NCI-H774 (cell line): ENCODE results near the gene MAP3K7.
"Not testable (repeated sequence)": the region's sequence is repeated elsewhere in the genome, so short reads cannot be mapped to it uniquely, and the experiment has no call there.

Experiments used
- DNase-seq: peaks from one replicate; lab custom pipeline; 2025; lab: John Stamatoyannopoulos, UW

MAP3K7 gene

DNA sequence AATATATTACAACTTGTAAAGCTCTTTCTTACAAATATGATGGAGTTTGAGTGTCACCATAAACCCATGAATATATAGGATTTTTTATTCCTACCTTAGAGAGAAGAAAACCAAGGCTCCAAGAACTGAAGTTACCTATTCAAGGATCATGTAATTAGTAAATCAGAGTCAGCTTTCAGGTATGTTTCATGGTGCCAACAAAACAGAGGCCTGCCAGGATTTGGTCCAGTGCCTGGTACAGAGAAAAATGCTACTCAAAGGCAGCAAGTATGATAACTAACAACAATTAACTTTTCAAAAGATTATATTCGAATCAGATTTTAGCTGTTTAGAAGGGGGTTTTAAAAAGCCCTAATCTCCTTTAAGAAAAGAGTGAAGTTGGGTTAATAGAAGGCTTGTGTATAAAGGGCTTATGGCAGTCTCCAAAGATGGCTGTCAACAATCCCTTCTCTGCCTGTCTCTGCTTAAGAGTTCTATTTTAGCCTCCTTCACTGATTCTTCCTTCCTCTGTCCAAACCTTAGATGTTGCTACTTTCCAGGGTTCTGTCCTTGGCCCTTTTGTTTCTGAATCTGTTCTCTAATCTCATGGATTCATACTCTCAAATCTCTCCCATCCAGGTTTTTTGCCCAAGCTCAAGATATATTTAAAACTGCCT, 7.8 kb downstream of the MAP3K7 start:
- DNase-seq: no peak

DNA sequence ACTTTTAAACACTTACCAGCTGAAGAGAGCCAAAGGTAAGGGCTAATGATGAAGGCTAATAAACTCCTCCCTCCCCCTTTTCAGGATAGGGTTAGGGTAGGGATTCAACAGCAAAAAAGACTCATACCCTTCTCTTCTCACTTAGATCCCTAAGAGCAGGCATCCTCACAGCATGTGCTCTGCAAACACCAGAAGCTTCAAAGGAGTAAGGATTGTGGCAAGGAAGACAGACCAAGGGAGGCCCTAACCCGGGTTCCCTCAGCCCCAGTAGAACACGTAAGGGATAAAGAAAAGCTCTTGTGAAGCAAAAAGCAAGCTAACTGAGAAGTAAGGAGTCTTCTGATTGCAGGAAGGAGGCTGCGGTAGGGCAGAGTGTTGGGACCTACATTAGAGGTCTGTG, 11.6 kb downstream of the MAP3K7 start:
- no peak for DNase-seq

DNA sequence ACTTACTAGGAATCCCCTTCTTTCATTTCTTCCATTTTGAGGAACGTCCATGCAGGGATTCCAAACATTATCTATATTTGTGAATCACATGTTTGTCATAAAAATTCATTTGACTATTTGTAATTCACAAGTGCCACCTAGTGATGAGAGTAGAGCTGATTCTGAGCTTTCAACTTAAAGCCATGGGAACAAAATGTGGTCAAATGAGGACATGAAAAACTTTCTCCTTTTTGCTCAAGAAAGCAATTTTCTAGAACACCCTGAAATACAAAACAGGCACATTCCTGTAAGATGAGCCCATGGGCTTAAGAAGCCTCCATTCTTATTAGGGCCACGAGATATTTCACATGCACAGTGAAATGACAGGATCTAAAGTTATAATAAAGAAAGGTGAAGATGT, 12.3 kb downstream of the MAP3K7 start:
- DNase-seq: no peak

DNA sequence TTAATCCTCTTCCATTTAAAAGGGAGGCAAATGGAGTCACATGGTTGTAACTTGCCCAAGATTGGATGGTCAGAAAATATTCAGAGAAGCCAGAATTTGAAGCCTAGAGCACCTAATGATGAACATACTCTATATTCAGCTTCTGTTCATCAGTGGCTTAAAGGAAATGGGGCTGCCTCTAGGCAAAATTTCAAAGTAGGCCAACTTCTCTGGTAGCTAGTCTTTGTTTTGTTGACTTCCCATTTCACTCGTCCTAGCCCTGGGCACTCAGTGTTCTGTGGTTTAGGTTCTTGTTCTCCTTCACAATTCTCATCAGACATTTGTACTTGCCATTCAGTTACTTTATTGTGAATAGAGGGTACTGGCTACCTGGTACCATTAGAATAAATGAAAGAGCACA, 13.2 kb downstream of the MAP3K7 start:
- no peak for DNase-seq

DNA sequence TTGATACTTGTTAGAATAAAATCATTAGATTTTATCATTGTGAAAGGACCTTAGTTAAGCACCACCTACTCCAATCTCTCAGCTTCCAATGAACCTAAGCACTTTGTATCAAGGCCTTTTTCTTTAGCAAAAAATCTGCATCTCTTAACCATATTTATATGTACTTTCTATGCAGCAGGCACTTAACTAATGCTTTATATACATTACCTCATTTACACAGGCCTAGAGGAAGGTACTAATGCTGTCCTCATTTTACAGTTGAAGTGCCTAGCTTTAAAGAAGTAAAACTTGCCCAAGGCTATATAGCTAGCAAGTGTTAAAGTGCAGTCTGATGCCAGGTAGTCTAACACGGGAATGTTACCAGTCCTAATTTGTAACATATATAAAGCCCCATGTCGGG, 14.0 kb downstream of the MAP3K7 start:
- DNase-seq: no peak

DNA sequence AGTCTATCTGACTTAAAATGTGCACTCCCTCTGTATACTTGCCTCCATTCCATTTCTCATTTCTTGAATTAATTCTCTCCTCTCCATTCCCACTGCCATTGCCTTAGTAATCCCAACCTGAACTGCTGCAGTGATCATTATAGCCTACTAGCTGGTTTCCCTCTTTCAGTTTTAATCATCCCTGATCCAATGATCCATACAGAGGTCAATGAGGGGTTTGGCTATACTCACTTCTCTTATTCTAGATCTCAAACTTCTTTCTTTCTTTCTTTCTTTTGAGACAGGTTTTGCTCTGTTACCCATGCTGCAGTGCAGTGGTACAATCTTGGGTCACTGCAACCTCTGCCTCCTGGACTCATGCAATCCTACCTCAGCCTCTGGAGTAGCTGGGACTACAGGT, 17.6 kb downstream of the MAP3K7 start:
- DNase-seq: no peak

DNA sequence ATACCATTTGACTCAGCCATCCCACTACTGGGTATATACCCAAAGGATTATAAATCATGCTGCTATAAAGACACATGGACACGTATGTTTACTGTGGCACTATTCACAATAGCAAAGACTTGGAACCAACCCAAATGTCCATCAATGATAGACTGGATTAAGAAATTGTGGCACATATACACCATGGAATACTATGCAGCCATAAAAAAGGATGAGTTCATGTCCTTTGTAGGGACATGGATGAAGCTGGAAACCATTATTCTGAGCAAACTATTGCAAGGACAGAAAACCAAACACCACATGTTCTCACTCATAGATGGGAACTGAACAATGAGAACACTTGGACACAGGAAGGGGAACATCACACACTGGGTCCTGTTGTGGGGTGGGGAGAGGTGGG, 19.2 kb downstream of the MAP3K7 start:
- not testable (repeated sequence) for DNase-seq

DNA sequence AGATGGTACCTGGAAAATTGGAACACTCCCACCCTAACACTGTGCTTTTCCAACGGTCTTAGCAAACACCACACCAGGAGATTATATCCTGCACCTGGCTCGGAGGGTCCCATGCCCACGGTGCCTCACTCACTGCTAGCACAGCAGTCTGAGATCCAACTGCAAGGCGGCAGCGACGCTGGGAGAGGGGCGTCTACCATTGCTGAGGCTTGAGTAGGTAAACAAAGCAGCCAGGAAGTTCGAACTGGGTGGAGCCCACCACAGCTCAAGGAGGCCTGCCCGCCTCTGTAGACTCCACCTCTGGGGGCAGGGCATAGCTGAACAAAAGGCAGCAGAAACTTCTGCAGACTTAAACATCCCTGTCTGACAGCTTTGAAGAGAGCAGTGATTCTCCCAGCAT, 24.5 kb downstream of the MAP3K7 start:
- DNase-seq: not testable (repeated sequence)

DNA sequence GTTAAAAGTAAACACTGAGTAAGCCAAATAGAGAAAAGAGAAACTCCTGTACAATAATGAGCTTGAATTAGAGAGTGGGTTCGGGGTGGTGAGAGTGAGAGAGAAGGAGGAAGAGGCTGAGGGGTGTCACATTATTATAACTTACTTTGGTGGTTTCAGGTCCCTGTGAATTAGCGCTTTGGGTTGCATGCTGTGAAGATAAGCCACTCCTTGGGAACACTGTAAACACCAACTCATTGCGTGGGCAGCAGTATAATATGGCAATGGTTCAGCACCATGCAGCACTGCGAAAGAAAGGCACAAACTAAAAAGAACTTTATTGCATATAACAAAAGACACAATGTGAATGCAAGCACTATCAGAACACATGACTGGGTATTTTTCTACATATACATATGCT, 26.9 kb downstream of the MAP3K7 start:
- DNase-seq: no peak

DNA sequence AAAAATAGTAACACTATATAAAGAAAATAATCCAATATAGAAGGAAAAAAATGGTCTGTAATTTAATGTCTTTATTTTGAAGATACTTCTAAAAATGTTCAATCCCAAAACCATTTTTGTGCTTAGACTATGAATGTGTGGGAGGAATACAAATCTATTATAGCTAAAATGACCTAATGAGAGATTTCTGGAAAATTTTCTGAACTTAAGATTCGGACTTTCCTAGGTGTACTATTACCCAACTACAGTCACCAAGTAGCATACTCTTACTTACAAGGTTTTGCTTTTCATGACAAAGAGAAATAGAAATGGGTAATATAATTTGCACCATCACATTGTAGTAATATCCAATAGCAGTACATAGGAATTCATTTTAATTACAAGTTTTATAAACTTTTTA, 29.9 kb downstream of the MAP3K7 start:
- DNase-seq: no peak

DNA sequence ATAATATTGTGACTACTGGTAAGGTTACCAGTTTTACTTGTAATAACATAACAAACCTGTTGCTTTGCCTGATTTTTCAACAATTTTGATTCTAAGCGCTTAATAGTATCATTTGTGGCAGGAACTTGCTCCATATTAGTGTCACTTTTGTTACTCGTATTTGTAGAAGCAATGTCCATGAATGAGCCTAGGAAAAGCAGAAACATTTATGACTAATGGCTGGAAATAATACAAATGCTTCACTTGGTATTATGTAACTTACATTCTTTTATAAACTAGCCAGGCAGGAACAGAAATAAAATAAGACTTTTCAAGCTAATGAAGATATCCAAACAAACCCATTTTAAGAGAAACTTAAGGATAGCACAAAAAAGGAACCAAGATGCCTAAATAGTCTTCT, 38.9 kb downstream of the MAP3K7 start:
- no peak for DNase-seq

DNA sequence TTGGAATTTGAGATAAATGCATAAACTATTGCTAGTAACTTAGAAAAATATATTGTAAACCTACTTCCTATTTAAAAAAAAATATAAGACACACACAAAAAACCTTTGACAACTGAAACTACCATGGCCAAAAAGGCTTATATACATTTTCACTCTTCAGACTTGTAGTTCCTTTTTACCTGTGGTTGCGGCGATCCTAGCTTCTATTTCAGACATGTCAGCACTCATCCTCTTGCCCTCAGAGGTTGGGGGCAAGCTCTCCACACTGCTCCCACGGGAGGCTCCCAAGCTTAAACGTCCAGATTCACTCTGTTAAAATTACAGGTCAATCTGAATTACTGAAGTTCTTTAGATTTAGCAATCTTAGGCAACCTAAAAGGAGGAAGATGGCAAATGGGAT, 39.8 kb downstream of the MAP3K7 start:
- DNase-seq: no peak

DNA sequence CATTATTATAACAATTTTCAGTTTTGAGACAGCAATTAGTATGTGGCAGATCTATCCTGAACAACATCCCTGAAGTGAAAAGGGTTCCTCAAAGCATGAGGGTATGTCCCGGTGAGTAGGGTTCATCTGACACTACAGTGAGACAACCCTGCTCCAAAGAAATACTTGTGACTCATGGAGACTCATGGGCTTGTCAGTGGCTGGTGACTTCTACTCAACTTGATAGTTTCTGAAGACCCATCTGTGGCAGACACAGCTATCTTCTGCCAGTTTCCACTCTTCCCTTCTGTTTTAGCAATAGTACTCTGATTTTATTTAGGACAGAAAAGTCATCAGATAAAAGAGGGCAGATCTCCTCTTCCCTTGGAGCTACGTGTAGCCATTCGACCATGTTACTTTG, 41.4 kb downstream of the MAP3K7 start:
- no peak for DNase-seq

DNA sequence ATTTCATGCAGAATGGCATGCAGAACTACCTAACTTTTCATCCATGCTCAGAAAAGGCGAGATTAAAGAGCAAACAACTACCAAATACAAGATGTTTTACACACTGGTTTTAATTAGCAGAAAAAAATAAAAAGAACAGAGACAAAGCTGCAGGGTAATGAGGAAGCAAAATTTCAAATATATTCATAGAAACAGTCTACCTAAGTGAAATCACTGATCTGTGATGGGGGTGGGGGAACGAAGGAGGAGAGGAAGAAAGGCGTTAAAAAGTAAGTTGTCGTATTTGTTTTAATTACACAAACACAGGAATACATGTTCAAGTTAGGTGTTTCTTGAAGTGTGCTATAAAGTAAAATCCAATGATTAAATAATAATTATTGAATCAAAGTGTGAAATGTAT, 42.1 kb downstream of the MAP3K7 start:
- no peak for DNase-seq

DNA sequence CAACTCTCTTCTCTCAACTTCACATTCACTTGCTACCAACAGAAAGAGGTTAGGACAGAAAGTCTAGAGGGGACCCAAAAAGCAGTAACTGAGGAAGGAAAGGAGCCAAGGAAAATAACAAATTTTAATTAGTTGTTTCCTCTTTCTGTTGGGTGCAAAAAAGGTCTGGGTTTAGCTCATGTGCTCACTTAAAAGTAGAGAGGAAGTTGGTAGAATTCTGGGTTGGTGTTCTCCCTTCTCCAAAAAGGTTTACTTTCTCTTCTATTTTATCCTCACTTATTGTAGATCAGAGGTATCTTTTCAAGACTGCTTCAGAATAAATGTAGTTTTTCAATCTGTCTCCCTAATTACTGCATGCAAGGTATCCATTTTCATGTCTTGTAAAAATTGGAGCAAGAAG, 42.8 kb downstream of the MAP3K7 start:
- DNase-seq: no peak

DNA sequence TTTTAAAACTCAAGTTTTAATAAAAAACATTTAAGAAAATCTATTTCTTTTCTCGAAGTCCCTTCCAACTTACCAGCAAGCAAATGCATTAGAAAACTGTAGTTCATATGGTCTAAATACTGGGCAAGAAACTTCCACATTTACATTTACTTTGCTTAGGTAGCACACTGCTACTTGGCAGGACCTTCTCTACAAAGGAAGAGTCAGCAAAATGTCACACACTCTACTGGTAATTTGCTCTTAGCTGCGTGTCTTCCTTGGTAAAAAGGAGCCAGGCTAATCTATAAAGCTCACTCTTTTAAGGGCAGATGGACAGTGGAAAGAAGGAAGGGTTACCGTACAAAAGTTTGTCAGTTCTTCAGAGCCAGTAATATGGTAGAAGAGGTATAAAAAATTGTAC, 45.7 kb downstream of the MAP3K7 start:
- no peak for DNase-seq

DNA sequence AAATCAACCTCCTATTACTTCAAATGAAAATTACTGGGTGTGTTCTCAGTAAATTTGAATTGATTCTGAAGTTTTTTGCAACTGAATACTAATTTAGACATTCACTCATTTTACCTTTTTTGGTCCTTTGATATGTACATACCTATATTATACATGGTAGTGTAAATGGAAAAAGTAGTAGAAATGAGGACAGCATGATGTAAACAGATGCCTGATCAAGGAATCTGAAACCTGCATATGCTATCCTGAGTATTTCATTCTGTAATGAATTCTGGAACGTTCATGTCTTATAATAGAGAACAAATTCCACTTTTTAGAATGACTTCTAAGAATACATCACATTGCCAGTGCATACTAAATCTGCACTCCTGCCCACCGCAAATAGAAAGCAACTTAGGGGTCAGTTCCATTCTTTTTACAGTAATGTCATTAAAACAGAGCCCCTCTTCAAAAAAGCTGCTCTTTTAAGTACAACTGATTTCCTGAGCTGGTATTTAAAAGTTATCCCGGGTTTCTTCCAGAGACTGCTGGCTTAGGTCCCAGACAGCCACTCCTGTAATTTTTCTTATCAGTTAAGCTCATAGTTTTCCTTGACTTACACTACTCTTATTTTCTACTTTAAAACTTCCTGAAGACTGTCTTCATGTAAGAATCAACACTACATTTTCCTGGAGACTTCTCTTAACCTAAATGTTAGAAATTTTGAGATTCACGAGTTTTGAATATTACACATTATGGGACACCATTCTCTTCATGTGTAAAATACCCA, 48.4 kb downstream of the MAP3K7 start:
- no peak for DNase-seq

DNA sequence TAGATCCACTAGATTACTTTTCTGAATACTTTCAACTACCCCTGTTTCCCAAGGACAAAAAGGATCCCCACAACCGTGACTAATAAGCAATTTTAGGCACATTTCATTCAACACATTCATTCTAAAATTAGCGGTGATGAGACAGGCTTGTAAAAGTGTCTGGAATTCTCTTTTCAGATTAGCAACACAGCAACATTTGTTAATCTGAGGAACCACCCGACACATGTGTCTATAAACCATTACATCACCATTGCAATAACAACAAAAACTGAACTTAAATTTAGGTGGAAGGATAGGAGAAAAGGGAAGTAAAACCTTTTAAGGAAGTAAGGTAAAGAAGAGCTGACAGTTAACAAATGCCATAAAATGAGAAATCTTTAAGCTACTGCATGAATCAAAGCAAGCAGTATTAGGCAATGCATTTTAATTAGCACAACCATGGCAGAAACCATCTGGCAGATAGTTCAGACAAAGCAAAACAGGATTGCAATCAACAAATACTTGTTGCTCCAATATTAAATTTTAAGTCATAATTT, 49.1 kb downstream of the MAP3K7 start:
- DNase-seq: no peak

DNA sequence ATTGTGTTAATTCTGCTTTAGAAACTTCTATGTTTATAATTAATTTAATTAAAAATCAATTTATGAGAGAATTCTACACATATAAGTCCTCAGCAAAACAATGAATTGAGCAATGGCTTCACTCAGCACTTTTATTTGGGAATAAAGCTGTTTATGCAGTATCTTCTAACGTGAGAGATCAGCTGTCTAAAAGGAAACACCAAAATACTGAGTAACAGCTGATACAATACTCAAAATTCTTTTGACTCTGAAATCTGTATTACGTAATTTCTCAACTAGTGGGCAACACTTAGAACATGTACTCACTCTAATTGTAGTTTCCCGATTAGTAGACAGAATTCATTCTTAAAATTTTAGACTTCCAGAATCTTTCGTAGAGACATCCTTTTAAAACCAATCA, 49.8 kb downstream of the MAP3K7 start:
- no peak for DNase-seq

DNA sequence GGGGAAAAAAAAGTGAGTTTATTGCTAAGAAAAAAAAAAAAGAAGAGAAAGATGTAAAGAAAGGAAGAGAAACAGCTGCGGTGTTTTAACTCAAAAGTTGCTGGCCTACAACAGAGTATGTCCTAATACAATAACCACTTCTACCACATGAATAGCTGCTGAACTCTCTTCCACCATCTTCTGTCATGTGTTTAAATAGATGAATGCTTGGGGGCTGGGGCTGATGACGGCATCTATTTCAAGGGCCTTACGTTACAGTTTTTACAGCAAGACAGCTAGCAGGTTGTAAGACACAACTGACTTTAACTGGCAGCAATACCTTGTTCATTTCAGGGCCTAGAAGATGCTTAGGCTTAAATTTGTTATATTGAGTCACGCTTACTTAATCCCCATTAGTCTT, 50.4 kb downstream of the MAP3K7 start:
- DNase-seq: no peak

DNA sequence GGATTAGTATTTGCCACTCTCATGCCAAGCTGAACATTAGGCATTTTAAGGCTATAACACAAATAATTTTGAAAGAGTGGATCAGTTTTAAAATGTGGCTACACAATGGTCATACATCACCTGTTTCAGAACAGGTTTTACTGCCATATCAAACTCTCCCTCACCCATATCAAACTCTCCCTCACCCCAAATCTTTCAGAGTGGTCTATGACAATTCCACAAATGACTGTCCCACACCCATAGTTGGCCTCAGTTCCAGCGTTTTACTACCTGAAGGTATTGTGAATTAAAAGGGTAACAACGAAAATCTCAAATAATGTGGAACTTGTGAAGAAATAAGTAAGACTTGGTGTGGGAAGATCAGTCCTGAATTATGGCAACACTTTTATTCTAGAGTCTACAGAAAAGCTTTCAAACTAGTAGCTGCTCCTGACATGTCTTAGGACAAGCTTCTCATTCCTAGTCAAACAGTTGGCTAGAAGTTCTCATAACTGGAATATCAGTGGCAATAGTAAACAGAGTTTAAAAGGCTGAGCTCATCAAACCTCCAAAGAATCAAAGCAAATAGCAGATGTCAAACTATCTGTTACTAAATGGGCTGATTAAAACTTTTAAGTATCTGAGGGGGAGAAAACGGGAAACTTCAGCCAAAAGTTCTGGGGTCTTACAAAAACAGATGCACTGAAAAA, 52.4 kb downstream of the MAP3K7 start:
- DNase-seq: no peak

DNA sequence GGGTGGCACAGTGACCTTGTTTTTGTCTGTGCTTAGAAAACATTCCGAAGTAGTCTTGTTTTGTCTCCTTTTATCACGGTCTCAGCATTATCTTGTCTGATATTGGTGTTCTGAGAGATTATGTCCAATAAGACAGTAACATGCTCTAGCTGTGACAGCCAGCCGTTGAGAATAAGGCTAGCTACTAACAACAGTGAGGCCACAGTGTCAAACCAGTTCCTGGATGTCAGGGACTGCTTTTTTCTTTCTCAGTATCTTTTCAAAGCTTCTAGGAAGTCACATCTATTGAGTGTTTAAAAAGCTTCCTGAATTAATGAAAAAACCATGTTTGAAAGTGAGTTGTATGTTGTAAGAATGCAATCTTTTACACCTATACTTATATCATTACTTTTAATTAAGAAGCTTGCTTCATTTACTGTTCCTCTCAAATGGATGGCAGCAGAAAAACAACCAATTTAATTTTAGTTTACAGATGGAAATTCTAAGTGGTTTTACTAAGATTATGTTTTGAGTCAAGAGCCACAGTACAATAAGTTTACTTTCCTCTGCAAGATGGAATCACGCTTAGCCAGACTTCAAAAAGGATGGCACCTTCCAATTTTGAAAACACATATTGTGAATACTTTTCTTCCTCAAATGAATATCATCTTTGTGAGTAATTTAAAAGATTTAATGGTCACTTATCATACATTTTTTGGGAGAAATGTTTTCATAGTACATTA, 53.1 kb downstream of the MAP3K7 start:
- DNase-seq: no peak
